AG09319 (cell line): Measurements from ENCODE around the gene SIK2.

Experiments used
- DNase-seq: peaks from one replicate; pipeline ENCODE4 v3.0.0-alpha.2; 2010; ENCODE audit warnings: low read depth; ENCODE audit errors: extremely low read depth
- TF ChIP-seq, protein P1 (sequence below): IDR thresholded peaks from 2 replicates; pipeline ENCODE4 v1.5.1; 2011; ENCODE audit warnings: low read depth, mild to moderate bottlenecking, inconsistent platforms, low read length, moderate library complexity

Gene SIK2

DNA sequence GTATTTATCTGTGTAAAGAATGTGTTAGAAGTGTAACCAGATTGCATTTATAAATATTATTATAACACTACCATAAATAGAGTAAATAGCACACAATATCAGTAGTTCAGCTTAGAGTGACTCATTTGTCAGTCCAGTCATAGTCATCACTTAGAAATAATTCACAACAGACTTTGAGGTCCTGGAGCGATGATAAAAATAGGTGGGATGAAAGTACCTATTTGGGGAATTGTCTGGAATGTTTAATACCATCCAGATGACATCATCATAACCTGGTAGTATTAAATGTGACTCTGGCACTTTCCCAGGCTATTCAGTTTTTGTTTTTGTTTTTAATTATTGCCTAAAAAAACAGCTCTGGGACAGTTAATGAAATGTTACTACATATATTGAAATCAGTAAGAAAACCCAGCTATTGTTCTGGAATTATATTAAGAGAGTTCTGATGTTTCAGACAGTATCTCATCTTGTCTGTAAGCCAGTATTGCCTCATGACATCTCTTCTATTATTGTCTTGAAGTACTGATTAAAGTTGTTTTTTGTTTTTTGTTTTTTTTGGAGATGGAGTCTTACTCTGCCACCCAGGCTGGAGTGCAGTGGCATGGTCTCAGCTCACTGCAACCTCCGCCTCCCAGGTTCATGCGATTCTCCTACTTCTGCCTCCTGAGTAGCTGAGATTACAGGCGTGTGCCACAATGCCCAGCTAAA lies 74.8 kb downstream of the SIK2 start:
- no peak for DNase-seq
- TF ChIP-seq, protein P1, sequence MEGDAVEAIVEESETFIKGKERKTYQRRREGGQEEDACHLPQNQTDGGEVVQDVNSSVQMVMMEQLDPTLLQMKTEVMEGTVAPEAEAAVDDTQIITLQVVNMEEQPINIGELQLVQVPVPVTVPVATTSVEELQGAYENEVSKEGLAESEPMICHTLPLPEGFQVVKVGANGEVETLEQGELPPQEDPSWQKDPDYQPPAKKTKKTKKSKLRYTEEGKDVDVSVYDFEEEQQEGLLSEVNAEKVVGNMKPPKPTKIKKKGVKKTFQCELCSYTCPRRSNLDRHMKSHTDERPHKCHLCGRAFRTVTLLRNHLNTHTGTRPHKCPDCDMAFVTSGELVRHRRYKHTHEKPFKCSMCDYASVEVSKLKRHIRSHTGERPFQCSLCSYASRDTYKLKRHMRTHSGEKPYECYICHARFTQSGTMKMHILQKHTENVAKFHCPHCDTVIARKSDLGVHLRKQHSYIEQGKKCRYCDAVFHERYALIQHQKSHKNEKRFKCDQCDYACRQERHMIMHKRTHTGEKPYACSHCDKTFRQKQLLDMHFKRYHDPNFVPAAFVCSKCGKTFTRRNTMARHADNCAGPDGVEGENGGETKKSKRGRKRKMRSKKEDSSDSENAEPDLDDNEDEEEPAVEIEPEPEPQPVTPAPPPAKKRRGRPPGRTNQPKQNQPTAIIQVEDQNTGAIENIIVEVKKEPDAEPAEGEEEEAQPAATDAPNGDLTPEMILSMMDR, result no peak

DNA sequence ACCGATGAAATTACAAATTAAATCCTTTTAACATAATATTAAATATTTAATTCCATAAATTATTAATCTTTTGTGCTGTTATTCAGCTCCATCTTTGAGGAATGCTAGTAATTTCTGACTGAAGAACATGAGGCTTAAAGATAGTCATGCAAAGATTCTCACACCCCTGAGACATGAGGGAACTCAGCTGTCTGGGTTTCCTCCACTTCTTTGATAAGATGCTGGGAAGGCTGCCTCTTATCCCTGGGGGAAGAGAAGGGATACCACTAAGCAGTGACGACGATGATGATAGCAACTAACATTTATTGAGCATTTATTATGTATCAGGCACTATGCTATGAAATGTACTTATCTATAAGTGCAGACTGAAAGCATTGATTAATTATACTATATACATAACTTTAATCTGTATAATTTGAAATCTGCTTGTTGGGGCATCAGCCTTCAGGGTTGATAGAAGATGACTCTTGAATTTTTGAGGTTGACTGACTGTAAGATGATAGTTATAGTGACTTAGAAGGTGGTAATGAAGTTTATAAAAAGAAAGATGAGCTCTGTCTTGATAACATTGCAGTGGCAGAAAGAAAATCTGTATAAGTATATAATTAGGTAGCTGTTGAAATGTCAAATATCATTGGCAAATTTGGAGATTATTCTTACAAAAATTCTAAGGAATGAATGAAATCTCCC lies 78.4 kb downstream of the SIK2 start:
- TF ChIP-seq, protein P1, result no peak
- DNase-seq, result no peak

GRCh38 chr11:111683806-111684205 lies 81.6 kb downstream of the SIK2 start:
- DNase-seq, result no peak
- TF ChIP-seq, protein P1, result no peak

- TF ChIP-seq, protein P1, result no peak
- DNase-seq, result no peak
Observed at GRCh38 chr11:111684251-111684650, 82.0 kb downstream of the SIK2 start.

DNA sequence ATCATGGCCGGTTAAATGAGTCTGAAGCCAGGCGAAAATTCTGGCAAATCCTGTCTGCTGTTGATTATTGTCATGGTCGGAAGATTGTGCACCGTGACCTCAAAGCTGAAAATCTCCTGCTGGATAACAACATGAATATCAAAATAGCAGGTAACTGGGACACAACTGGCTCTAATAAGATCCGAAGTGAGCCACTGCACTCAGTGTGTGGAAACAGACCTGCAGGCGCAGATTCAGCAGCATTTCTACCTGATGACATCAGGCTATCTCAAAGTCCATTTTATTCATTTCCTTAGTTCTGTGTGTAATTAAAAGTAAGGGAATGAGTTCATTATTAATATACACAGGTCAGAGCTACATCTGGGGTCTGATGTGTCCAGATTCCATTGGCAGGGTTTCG lies 85.8 kb downstream of the SIK2 start:
- TF ChIP-seq, protein P1, result no peak
- no peak for DNase-seq

DNA sequence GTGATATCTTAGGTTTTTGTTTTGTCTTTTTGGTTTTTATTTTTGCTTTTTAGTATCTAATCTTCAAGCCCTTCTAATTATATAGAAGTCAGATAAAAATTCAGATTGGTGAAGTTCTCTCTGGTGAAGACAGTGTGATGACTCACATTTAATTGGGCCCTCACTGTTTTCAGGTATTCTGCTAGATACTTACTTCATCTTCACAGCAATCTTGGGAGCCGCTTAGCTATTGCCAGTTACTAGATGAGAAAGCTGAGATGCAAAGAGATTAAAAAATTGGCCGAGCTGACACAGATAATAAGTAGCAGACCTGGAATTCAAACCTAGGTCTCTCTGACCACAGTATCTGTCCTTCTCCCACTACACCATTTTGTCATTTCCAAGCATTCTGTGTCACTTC lies 88.9 kb downstream of the SIK2 start:
- TF ChIP-seq, protein P1, result no peak
- DNase-seq, result no peak

GRCh38 chr11:111691741-111692140 lies 89.5 kb downstream of the SIK2 start:
- DNase-seq, result no peak
- TF ChIP-seq, protein P1, result no peak
